Activated gamma-delta T cell (primary cell): ENCODE data around the gene OOSP4B.
"Not testable (repeated sequence)": the region's sequence is repeated elsewhere in the genome, so short reads cannot be mapped to it uniquely, and the experiment has no call there.

Source experiments
- DNase-seq: peaks from one replicate; lab custom pipeline; 2025; lab: John Stamatoyannopoulos, UW
- total RNA-seq, 2 donors: gene quantifications; one replicate each; lab custom pipeline; 2026; lab: John Stamatoyannopoulos, UW

The OOSP4B gene
- 0 reads per million in 2 donors for total RNA-seq

DNA sequence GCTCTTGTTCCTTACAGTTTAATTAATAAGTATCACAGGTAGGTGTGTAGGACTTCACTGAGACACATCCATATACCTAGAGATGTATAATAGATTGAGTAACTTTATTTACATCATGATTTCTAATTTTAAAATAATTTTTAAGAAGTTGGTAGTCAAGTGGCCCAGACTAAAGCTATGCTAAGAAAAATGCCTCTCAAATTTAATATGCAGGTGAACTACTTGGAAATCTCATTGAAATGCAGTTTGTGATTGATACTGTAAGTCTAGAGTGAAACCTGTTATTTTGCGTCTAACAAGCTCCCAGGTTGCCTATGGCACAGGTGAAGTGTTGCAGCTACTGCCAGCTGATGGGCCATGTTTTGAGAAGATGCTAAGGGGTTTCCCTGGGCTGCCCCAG, at the start of gene OOSP4B:
OOSP4B (plus strand) TSS at position 301 of the 400 bp plus-strand sequence.
- DNase-seq = no peak

DNA sequence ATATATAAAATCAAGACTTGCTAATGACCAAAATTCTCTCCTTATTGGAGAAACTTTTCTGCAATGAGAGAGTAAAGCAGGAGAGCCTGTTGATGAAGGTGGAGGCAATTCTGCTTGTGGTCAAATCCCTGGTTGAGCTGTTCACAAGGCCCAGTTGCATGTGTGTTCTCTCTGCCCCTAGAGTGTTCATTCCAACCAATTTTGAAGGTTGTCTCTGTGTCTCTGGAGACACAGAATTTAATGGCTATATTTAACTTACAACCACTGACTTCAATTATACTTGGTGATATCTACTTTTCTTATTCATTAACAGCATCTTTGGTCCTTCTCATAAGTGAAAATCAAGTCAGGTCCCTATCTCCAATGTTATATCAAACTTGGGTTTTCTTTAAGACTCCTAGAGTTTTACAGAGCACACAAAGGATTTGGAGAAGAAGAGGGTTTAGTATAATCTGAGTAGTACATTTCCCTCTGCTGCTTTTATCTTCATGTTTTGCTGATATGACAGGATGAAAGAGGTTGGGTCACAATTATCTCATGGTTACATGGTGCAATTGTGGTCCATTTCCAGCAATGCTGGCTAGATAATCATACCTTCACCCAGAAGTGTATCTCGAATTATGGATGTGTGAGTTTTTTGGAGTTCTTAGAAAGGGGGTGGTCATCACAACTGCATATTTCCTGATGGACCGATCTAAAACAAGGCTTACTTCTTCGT, 49.1 kb upstream of the OOSP4B start:
- no peak for DNase-seq

DNA sequence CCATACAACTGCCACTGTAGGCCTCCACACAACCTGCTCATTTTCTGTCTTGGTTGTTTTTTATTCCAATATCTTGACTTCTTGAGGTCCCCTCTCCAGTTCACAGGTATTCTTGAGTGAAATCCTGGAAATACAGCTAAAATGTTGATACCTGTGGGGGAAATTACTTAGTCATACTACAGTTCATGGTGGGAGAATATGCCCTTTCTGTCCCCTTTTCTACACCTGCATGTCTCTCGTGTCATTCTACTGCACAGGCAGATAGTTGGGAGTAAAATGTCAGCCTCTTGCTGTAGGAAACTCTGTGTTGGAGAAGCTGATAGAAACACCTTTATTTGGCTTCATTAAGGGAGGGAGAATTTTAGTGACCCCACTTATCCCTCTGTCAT, 48.6 kb upstream of the OOSP4B start:
- no peak for DNase-seq

DNA sequence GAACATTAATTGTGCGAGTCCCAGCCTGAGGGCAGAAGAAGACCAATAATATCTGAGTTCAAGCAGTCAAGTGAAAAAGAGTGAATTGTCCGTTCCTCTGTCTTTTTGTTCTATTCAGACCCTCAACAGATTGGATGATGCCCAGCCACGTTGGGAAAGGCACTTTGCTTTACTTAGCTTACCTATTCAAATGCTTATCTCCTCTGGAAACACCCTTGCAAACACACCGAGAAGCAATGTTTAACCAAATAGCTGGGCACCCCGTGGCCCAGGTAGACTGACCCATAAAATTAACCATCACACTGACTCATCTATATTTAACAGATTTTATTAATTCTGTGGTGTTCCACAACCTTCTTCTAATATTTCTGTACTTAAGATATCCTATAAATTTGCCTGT, 43.9 kb upstream of the OOSP4B start:
- no peak for DNase-seq

DNA sequence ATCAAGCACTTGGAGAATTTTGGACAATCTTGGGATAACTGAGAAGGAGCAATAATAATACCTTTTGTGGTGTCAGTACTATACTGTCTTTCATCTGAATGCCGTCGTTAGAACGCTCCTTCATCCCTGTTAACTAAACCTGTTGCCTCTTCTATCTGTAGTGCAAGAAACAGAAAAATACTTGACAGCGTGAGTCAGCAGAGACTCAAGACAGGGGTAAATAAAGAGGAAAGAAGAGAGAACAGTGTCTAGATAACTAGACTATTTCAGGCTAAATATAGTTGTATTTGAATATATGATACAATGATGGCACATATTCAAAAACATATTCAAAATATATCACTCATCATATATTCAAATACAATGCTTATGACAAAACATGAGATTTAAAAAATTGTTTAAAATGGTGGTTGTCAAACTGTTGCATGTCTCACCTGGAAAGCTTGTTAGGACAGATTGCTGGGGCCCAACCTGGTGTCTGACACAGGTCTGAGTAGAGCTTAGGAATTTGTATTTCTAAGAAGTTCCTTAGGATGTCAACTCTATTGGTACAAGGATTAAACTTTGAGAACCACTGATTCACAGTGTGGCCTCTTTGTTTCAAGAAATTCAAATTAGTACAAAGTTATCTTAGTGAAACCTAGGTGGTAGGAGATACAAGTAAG, 35.7 kb upstream of the OOSP4B start:
- no peak for DNase-seq

DNA sequence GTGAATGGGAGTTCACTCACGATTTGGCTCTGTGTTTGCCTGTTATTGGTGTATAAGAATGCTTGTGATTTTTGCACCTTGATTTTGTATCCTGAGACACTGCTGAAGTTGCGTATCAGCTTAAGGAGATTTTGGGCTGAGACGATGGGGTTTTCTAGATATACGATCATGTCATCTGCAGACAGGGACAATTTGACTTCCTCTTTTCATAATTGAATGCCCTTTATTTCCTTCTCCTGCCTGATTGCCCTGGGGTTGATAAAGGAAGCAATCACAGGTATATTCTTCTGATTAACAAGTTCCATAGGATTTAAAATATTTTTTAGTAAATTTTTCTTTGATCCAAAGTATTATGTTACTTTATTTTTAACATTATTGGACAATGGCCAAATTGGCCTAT, 34.9 kb upstream of the OOSP4B start:
- DNase-seq = not testable (repeated sequence)

DNA sequence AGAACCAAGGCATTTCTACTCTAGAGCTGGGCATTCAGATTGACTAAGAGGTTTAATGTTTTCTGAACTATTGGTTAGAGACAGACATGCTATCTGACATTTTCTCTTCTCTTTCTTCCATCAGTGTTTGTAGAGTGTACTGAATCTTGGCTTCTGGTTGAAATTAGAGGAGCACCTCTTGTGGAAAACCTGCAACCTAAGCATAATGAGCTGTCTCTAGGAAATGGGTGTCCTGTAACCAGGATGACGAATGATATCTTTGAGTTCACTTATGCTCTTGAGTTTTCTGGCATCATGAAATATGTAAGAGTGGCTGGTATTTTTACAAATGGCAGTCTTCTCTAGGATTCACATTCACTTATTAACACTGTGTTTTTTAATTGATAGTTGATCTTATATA, 33.8 kb upstream of the OOSP4B start:
- DNase-seq = no peak

DNA sequence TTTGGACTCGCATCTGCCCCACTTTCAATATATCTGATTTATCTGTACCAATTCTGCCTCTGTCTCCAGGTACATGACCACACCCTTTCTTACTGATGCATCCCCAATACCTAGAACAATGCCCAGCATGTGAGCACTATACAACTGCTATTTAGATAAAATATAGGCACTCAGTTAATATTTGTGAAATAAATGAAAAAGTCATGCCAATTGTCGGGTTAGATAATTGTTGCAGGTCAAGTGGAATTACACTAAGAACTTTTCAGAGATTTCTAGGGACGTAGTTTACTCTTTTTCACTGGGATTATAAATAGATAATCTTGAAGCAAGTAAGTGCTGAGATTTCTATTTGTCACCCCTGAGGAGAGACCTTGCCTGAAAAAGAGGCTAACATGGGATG, 32.6 kb upstream of the OOSP4B start:
- no peak for DNase-seq

DNA sequence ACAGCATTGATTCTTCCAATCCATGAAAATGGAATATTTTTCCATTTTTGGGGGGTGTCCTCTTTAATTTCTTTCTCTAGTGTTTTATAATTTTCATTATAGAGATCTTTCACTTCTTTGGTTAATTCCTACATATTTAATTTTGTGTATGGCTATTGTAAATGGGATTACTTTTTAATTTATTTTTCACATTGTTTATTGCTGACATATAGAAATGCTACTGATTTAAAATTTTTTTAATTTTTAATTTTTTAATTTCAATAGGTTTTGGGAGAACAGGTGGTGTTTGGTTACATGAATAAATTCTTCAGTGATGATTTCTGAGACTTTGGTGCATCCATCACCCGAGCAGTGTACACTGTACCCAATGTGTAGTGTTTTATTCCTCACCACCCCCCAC, 26.6 kb upstream of the OOSP4B start:
- DNase-seq = no peak

DNA sequence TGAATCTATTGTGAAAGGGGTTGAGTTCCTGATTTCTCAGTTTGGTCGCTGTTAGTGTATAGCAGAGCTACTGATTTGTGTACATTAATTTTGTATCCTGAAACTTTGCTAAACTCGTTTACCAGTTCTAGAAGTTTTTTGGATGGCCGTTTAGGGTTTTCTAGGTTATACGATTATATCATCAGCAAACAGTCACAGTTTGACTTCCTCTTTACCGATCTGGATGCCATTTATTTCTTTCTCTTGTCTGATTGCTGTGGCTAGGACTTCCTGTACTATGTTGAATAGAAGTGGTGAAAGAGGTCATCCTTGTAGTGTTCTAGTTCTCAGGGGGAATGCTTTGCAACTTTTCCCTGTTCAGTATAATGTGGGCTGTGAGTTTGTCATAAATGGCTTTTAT, 24.6 kb upstream of the OOSP4B start:
- DNase-seq = no peak

DNA sequence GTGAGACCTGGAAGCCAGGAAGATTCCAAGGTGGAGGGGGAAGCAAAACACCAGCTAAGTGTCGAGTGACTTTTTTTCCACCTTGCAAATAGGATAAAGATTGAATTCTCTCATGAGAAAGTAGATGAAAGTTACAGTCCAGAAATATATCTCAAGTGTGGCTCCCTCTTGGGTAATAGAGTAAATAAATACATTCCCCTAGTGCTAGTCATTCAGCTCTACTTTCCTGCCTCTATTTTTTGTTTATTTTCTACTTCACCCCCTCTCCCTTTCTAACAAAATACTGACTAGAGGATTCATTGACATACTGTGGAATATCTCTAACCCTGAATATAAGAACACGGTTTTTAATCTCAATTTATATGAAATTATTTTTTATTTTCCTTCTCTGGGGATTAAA, 19.2 kb upstream of the OOSP4B start:
- DNase-seq = no peak

DNA sequence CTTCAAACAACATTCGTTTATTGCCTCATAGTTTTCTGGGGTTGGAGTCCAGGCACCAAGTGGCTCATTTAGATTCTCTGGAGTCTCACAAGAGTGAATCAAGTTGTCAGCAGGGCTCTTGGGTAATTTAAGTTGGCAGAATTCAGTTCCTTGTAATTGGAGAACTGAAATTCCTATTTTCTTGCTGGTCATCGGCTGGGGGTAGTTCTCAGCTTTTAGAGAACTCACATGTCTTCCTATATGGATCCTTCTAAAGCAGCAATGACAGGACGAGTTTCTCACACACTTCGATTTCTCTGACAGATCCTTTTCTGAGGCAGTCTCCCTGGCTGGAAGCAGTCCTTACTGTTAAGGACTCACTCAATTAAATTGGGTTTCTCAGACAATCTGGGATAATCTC, 17.3 kb upstream of the OOSP4B start:
- no peak for DNase-seq

DNA sequence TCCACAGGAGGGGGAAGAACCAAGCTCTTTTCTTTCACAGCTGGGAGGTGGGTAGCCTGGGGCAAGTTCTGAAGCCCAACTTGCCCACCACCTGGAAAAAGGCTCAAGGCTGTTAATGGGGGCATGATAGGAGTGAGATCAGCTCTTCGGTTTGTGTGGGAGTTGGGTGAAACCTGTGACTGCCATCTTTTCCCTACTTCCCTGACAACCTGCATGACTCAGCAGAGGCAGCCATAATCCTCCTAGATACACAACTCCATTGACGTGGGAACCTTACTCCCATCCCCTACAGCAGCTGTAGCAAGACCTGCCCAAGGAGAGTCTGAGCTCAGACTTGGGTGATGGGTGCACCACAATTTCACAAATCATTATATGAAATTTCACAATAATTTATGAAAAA, 13.3 kb upstream of the OOSP4B start:
- DNase-seq = no peak

DNA sequence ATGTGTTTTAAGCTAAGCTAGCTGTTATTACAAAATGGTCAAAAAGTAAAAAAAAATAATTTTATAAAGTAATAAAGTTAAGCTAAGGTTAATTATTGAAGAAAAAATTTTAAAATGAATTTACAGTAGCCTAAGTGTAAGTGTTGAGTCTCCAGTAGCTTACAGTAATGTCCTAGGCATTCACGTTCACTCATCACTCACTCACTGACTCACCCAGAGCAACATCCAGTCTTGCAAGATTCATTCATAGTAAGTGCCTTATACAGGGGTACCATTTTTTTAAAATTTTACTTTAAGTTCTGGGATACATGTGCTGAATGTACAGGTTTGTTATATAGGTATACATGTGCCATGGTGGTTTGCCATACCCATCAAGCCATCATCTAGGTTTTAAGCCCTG, 11.6 kb upstream of the OOSP4B start:
- DNase-seq = no peak

DNA sequence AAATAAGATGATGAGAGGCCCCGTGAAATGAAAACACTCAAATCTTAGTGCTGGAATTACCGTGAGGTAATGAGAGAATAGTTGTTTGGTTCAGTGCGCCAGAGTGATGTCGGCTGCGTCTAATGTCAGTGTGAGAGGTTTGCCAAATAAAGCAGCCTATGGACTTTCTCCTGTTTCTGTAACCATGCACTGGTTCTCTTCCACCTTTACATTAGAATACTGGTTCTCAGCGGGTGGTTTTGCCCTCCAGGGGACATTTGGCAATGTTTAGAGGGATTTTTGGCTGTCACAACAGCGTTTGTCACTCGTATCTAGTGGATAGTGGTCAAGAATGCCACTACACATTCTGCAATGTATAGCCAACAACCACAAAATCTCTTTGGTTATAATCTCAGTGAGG, 1.1 kb downstream of the OOSP4B start:
- DNase-seq = no peak

DNA sequence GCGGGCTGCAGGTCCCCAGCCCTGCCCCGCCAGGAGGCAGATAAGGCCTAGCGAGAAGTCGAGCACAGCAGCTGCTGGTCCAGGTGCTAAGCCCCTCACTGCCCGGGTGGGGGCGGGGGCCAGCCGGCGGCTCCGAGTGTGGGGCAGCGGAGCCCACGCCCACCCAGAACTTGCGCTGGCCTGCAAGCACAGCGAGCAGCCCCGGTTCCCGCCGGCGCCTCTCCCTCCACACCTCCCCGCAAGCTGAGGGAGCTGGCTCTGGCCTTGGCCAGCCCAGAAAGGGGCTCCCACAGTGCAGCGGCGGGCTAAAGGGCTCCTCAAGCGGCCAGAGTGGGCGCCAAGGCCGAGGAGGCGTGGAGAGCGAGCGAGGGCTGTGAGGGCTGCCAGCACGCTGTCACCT, 3.4 kb downstream of the OOSP4B start:
- not testable (repeated sequence) for DNase-seq

DNA sequence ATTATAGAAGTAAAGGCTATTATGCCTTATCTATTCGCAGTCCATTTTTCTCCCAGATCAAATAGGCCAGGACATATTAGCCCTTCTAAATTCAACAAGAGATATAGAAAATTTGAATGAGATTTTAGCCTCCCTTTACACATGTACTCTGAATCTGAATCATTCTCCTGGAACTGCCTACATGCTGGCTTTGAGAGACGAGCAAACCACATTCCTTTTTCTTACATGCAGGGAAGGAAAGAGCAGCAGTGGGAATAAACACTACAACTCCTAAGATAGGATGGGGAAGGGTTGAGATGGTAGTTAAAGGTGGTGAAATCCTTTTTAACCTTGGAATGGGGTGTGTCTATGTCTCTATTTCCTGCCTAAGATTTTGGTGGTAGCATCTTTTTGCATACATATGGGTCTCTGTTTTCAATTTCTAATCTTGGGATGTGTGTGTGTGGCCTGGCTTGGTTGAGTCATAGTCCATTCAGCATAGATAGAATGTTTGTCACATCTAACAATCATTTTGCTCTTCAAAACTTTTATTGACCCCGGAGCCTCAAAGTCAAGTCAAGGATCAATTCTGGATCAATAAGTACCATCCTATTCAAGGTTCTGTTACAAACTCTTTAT, 12.1 kb downstream of the OOSP4B start:
- no peak for DNase-seq

DNA sequence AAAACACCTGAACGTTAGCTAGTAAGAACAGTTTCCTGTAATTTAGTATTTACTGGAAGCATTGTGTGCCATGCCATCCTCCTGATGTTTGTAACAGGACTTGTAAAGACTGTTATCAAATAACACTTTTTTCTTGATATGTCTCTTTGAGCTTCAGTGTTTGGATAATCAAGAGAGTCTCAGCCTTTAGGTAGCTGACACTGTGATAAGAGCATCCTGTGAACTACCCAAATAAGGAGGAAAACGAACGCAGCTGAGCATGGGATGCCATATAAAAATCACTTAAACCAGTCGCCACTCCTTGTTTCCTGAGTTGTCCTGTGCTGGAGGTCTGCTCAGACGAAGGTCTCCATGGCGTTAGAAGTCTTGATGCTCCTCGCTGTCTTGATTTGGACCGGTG, 23.1 kb downstream of the OOSP4B start, which contains the start of gene OOSP2:
OOSP2 (plus strand) TSS at position 301 of the 400 bp plus-strand sequence; CDS start at position 352, 51 bp downstream.
- no peak for DNase-seq

DNA sequence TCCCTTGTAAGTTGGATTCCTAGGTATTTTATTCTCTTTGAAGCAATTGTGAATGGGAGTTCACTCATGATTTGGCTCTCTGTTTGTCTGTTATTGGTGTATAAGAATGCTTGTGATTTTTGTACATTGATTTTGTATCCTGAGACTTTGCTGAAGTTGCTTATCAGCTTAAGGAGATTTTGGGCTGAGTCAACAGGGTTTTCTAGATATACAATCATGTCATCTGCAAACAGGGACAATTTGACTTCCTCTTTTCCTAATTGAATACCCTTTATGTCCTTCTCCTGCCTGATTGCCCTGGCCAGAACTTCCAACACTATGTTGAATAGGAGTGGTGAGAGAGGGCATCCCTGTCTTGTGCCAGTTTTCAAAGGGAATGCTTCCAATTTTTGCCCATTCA, 33.4 kb downstream of the OOSP4B start:
- DNase-seq = not testable (repeated sequence)

DNA sequence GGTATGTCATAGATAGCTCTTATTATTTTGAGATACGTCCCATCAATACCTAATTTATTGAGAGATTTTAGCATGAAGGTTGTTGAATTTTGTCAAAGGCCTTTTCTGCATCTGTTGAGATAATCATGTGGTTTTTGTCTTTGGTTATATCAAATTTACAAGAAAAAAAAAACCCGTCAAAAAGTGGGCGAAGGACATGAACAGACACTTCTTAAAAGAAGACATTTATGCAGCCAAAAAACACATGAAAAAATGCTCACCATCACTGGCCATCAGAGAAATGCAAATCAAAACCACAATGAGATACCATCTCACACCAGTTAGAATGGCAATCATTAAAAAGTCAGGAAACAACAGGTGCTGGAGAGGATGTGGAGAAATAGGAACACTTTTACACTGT, 33.9 kb downstream of the OOSP4B start:
- DNase-seq = not testable (repeated sequence)

DNA sequence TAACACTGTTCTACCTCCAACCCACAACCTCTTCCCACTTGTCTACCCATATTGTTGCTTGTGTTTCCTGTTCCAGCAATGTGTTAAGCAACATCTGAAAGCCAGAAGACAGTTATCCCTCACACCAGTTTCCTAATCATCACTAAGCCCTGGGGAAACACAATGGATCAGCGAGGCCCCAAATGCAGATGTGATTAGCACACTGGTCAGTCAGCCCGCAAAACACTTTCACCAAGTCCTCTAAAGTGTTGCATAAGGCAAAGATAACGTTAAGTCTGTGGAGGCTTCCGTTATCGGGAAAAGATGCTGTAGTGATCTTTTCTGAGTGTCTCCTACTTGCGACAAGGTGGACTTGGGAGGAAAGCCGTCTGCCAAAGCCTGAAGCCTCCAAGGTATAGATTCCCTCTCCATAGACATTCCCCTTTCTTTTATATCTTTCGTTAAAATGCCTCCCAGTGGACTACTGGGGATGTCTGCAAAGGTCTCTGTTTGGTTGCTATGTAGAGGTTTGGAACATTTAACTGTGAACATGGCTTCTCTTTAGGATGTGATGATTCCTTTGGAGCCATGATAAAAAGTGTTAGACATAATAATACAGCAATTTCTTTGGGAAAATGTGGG, 39.5 kb downstream of the OOSP4B start, which contains the start of gene MS4A3:
MS4A3 (plus strand) TSS at position 317 of the 621 bp plus-strand sequence. CDS start 4,496 bp downstream, outside the sequence.
- no peak for DNase-seq

DNA sequence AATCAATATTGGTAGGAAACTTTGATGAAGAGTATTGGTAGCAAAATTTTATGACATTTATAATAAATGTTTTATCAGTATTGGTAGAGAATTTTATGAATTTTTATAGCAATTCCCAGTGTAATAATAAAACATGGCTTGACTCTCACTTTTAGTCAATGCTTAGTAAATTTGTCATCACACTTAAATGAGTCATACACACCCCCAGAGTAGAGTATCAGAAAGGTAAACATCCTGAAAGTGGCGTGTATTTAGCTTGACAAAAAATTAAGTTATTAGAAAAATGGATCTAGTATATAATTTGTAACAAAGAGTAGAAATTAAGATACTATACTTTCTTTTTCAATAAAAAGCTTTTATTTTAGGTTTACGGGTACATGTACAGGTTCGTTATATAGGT, 42.1 kb downstream of the OOSP4B start:
- DNase-seq = no peak
